Islet precursor cell (in vitro differentiated cells): ENCODE results near the gene BMX.

Experiments
- DNase-seq: peaks from one replicate; pipeline ENCODE4 v3.0.0-alpha.2; 2018

The BMX gene

DNA sequence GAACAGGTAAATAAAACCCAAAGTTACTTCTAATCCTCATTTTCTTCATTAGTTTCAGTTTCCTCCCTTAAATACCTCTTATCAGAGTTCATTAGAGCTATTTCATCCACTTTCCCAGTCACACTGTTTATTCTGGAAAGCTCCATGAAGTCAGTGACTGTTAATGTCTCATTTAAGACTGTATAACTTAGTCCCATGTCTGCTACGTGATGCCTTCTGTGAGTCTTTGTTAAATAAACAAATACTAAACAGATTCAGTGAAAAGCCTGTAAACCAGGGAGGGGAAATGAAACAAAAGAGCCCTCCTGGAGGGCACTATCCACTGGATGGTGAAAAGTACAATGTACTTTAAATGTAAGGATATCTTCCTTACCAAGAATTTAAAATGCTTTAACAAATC lies 75.4 kb downstream of the BMX start:
- DNase-seq, result no peak

DNA sequence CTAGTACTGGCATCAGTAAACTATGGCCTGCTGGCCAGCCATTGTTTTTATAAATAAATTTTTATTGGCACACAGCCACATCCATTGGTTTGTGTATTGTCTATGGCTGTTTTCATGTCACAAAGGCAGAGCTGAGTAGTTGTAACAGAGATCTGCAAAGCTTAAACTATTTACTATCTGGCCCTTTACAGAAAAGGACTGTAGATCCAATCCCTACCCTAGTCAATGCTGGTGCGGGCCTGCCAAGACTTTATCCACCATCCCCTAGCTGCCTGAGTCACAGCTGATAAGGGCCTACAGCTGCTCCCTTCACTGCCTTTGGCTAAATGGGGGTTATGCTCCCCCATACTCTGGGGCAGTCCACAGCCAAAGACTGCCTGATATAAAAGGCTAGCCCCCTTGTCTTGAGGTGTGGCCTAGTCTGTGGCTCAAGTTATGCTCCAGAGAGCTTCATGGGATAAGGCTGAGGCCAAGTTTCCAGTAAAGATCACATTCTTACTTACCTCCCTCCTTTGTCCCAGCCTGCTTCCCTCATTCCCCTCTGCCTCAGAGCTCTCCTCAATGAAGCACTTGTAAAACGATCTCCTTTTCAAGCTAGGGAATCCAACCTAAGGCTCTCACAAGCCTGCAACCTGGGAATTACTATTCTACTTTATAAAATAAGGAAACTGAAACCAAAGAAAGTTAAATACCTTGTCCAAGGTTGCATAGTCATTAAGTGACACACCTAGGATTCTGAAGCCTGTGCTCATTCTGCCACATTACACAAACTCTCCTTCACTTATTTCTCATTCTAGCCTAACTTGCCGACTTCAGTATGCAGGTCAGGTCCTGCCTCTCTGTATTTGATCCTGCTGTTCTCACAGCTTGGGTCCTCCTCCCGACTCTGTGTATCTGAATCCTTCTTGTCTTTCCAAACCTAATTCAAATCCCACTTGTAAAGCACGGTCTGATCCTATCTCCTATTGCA lies 79.5 kb downstream of the BMX start:
- no peak for DNase-seq

DNA sequence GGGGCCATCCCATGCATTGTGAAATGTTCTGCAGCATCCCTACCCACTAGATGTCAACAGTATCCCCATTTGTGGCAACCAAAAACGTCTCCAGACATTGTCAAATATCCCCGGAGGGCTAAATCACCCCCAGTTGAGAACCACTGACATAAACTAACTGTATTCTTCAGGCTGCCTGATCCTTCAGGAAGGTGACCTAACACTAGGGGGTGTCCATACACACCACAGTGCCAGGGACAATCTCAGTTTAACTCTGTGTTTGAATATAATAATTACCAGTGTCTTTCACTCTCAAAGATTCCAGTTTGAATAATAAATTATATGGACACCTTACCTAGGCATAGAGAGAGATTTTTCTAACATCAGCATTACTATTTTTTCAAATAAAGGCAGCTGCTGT lies 93.8 kb downstream of the BMX start:
- DNase-seq, result no peak

DNA sequence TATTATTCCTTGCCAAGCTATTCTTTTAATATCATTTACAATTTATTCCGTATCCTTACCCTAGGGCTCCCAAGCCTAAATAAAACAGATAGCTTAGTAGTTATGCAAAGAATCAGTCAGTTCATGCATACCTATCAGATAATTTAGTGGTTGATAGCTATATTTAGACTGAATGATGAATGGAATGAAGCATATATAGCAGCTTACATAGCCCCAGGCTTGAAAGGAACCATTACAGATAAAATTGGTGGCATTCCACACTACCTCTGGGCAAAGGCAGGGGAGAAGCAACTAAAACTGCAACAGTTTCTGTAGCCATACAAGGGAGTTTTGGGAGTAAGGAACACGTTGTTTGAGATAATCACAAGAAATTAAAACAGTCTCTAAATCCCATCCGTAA lies 97.4 kb downstream of the BMX start:
- no peak for DNase-seq

DNA sequence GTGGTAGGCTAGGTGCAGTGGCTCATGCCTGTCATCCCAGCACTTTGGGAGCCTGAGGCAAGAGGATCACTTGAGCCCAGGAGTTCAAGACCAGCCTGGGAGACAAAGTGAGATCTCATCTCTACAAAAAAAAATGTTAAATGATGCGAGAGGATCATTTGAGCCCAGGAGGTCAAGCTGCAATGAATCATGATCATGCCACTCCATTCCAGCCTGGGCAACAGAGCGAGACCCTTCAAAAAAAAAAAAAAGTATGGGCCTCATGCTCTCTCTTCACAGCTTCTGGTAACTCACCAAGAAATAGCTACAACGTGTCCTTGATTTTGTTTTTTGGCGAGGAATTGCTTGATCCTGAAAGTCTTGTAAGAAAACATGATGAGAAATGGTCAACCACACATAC lies 98.9 kb downstream of the BMX start:
- no peak for DNase-seq

DNA sequence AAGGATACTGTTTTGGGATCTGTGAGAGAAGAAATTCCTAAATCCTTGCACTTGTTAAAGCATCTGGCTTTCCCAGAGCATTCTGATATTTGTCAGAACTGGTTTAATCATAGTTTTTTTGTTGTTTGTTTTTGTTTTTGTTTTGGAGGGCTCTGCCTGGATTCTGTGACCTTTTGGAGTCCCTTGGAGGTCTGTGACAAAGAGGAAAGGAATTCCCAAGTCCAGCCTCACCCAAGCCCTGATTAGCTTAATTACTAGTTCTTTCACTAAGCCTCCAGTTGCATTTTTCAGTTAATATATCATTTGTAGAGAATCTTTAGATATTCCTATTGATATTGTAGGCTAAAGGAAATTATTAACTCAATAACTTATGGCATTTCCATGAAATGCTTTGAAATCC lies 99.4 kb downstream of the BMX start:
- peak; percentile 61 for DNase-seq

DNA sequence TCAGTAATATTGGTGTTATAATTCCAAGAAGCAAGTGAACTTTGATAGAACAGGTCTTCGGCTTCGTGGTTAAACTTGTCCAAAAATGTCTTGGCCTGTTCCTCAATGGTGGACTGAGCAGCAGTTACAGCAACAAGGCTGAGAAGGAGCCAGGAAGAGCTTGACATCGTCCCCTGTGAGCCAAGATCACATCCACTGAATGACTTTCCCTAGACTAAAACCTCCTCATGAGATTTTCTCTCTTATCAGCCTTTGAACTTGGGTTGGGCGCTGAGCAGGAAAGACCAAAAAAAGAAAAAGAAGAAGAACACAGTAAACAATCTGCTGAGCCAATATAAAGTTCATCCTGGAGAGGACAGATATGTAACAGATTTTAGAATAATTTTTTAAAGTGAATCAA lies 100.1 kb downstream of the BMX start, which contains the start of gene ACE2:
Gene ACE2 (minus strand): TSS at position 216 of the 400 bp plus-strand sequence. CDS start 49 bp downstream, at position 167.
- DNase-seq, result no peak

DNA sequence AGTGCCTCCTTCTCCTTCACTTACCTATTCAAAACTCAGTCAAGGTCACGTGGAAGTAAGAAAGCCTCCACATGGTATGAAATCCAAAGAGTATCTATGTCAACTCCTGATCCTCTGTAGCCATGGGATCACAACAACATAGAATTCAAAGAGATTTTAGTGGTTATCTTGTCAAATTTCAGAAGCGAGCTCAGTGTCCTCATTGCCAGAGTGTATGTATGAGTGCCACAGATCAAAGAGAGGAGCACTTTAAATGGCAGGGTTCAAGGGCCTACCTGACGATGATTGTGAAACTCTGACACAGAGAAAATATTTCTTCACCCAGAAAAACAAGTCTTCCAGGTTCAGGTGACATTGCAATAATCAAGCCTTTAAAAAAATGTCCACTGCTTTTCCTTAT lies 101.3 kb downstream of the BMX start:
- DNase-seq, result no peak

DNA sequence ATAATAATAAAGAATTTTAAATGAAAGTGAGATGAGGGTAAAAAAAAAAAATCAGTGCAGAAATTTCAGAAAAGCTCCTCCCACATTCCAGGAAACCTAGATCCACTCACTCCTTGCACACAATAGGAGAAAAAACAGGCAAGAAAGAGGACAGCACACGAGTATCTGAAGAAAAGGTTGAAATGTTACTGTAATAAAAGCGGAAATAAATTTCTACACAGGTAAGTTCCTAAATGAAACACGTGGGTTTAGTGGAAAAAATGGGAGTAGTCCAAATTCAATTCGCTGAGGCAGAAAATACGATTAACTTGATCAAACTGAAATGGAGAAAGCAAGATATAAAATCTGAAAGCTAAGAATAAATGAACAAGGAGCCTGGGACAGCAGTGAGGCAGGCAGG lies 102.2 kb downstream of the BMX start:
- no peak for DNase-seq

DNA sequence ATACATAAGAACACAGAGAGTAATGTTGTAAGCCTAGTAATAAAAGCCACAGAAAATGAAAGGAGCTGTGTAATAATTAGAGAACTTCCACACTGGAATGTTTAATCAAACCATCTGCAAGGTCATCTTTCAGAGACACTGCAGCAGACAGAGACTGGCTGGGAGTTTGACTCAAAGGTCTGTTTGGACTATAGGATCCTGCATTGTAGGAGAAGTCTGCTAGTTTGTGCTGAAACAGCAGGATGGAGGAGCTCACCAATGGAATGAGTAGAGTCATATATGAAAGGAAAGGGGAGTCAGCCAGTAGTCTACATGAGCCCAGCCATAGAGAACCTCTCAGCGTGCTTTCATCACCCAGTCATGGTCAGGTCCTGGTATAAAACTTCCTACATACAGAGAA lies 104.6 kb downstream of the BMX start:
- DNase-seq, result no peak
